Esophagus (tissue), 2 donors: ENCODE measurements around the gene DLST. TPM values are rescaled to one million over a fixed set of nuclear protein-coding genes. Genes with fewer than 3 reads are reported as not detected.

ENCODE experiments used
- H3K27ac ChIP-seq, 2 donors: one replicate each; pipeline ENCODE4 v1.5.1; 2013; ENCODE audit warnings: low read depth in 2 of 2, mild to moderate bottlenecking in 2 of 2, inconsistent platforms in 1 of 2, low read length in 1 of 2, moderate library complexity in 1 of 2
- H3K27me3 ChIP-seq, 2 donors: one replicate each; pipeline ENCODE4 v1.6.1; 2013; ENCODE audit warnings: low read length in 2 of 2, control low read depth in 1 of 2, mild to moderate bottlenecking in 1 of 2; ENCODE audit not compliant: insufficient read depth in 2 of 2, control insufficient read depth in 1 of 2
- H3K36me3 ChIP-seq, 2 donors: one replicate each; pipeline ENCODE4 v1.6.1; 2013; ENCODE audit warnings: low read length in 1 of 2; ENCODE audit not compliant: control insufficient read depth in 2 of 2, insufficient read depth in 2 of 2
- H3K4me1 ChIP-seq, 2 donors: one replicate each; pipeline ENCODE4 v1.6.1; 2013; ENCODE audit warnings: low read length in 1 of 2; ENCODE audit not compliant: control insufficient read depth in 2 of 2, insufficient read depth in 2 of 2
- H3K4me3 ChIP-seq, 2 donors: one replicate each; pipeline ENCODE4 v1.5.1; 2013; ENCODE audit warnings: low read length in 2 of 2, mild to moderate bottlenecking in 2 of 2, low read depth in 1 of 2, moderate library complexity in 1 of 2
- H3K9me3 ChIP-seq, 2 donors: one replicate each; pipeline ENCODE4 v1.6.1; 2013; ENCODE audit warnings: mild to moderate bottlenecking in 2 of 2, low read depth in 1 of 2, low read length in 1 of 2, moderate library complexity in 1 of 2; ENCODE audit not compliant: control insufficient read depth in 2 of 2, insufficient read depth in 1 of 2
- WGBS, 2 donors: extraction: QIAGEN DNeasy Blood & Tissue Kit; methylation state at CpG; one replicate each; pipeline ENCODE4 v1.1.7; 2013; 5-methylcytosine and 5-hydroxymethylcytosine counted together
- polyA plus RNA-seq, 2 donors: library from polyadenylated mRNA; stranded (reverse); fragments of 200-250 nt; gene quantifications; one replicate each; pipeline ENCODE4 v1.2.3, GENCODE V29; 2013
- donor health status: healthy with polysubstance abuse.
- donor health status: Bipolar disorder and iron deficiency.

Gene DLST
- 10 to 100 TPM; 31.0 to 56.5 TPM for polyA plus RNA-seq

DNA sequence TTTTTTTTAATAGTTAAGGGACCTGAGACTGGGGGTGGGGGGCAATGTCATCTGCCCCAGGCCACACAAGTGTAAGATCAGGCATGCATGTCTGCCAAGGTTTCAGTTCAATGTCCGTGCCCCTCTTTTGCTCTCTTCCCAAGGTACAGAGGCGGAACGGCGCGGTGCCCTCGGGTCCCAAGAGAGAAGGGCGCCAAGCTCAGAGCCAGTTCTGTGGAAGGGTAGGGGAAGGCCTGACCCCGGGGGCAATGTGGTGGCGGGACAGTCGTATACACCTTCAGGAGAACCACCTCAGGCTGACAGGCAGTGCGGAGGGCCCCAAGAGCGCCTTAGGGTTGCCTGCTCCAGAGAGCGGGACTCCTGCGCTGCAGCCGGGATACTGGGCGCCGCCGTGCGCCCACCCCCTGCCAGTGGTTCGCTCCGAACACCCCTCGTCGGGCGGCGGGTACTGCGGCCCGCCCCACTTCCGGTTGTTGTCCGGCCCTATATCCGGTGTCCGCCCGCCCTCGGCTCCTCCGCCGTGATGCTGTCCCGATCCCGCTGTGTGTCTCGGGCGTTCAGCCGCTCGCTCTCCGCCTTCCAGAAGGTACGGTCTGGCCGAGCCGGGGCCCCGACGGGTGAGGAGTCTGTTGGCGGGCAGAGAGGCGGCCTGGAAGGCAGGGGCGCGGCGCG, at the start of gene DLST:
Gene DLST, plus strand, starts transcription at position 486 of the 672 bp plus-strand sequence. Its CDS starts 38 bp downstream, at position 524.
- Histone ChIP-seq H3K4me3 (peak within 1 kb of the TSS; percentile 90 to 99), H3K27ac (peak within 1 kb of the TSS; percentile 99 to 100), H3K9me3 (no peaks in the 10 kb centered on the region), H3K4me1 (peaks cover 0 to 5% of the 10 kb centered on the region in 2 donors), H3K36me3 (peaks cover 0 to 3% of the 10 kb centered on the region in 2 donors), H3K27me3 (no peaks in the 10 kb centered on the region)
- 0 to 1% methylated on average over 35 to 53 of the region's 53 CpGs for WGBS, 2 donors

DNA sequence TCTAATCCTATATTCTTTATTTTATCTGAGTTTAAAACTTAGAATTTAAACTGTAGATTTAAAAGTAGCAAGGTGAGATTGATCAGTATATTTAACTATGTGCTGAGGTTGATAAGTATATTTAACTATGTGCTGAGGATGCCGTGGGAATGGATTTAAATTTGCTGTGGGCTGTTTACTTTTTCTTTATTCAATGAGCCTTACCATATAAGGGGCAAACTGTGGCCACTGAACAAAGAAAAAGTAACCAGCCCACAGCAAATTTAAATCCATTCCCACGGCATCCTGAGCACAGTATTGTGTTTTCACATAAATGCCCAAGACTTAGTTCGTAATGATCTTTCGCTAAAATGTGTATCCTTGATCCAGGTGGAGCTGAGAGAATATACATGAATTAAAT, 48.9 kb upstream of the DLST start:
- no peaks in the 10 kb centered on the region for H3K9me3 ChIP-seq

DNA sequence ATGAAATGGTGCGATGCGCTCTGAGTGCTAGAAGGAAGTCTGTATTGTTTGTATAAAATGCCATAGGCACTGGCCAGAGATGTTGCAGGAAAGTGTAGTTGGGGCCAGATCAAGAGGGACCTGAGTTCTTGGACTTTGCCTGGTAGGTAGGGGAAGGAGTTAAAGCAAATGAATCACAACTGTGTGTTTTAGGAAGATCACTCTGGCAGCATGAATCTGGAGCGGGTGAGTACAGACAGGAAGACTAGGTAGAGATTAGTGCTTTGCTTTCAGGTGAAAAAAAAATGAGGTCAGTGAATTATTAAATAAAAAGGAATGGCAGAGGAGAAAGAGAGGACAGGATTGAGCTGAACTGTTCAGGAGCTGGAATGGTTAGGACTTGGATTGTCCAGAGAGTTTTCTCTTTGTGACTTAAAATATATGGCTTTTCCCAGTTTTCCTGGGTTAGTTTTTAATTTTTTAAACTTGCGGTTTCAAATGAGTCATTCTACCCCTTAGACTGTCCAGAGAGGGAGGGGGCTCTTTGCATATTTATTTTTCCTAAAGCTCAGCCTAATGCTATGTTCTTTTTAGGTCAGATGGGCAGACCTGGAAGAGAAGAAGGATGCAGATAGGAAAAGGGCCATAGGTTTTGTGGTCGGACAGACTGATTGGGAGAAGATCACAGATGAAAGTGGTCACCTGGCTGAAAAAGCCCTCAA, 46.9 kb upstream of the DLST start:
- 76 to 88% methylated on average over 5 of the region's 5 CpGs for WGBS, 2 donors
- no peaks in the 10 kb centered on the region for H3K9me3 ChIP-seq
- no peaks in the 10 kb centered on the region for H3K4me1 ChIP-seq
- no peak overlapping the region for H3K4me3 ChIP-seq
- H3K27me3 ChIP-seq = no peaks in the 10 kb centered on the region
- H3K27ac ChIP-seq = no peak overlapping the region
- peaks cover 3 to 5% of the 10 kb centered on the region in 2 donors for H3K36me3 ChIP-seq

More for the DNA sequence above, 48.9 kb upstream of the DLST start:
- WGBS, 2 donors = 89 to 90% methylated on average over 4 of the region's 4 CpGs
- Histone ChIP-seq H3K27ac (no peak overlapping the region), H3K4me3 (no peak overlapping the region), H3K36me3 (peaks cover 5 to 8% of the 10 kb centered on the region in 2 donors), H3K4me1 (no peaks in the 10 kb centered on the region), H3K27me3 (no peaks in the 10 kb centered on the region)

DNA sequence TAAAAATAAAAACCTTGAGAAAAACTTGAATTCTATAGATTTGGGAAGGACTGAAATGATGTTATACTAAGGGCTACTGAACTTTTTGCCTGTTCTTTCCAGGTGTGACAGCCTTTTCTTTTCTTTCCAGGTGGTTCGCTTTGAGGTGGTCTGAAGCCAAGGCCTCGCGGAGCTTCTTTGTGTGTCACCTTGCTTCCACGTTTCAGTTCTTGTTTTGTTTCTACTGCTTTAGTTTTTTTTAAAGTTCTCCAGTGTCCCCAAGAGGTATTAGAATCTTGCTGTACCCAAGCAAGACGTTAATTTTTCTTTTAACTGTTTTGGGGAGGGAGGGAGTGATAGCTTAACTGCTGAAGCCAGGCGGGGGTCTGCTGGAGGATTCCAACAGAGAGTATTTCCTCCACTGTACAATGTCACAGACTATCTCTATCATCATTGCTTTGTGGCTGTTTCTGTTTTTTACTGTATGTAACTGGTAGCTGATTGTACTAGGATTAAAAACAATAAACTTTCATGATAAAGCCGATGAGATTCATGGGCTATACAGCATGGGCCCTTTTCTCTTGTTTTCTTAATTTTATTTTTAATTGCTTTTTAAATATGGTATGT, 46.0 kb upstream of the DLST start:
- WGBS, 2 donors = 75 to 79% methylated on average over 7 of the region's 7 CpGs
- Histone ChIP-seq H3K27me3 (no peaks in the 10 kb centered on the region), H3K4me1 (no peaks in the 10 kb centered on the region), H3K27ac (no peak overlapping the region), H3K9me3 (no peaks in the 10 kb centered on the region), H3K4me3 (no peak overlapping the region), H3K36me3 (peaks cover under 1 to 3% of the 10 kb centered on the region in 2 donors)

DNA sequence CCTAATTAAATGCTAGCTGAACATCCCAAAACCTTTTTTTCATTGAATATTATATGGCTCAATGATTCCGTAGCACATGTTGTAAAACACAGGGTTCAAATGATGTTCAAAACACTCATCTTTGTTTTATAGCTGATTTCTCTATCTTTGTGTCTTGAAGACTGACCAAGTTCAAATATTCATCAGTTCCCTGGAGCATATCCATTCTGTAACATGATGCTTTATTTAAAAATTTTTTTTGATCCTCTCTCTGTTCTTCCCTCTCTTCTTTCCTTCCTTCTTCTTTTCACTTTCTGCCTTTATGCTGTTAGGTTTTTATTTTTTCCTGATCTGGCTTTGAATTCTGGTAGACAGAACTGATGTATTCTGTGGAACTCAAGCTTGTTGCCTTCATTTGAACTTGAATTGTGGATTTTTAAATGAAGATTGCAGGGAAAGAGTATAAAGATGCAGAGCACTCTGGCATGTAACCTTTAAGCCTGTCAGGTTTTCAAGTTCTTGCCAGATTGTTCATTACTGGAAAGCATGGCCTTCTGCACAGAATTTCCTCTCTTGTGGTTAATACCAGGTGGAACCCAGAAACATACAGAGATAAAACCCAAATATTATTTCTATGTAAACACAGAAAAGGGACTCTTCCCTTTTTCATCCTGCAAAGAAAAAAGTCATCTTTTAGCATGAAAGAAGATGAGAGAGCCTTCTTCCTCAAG, 45.3 kb upstream of the DLST start:
- no peaks in the 10 kb centered on the region for H3K36me3 ChIP-seq
- H3K4me1 ChIP-seq = no peaks in the 10 kb centered on the region
- no peak overlapping the region for H3K27ac ChIP-seq
- no peaks in the 10 kb centered on the region for H3K9me3 ChIP-seq
- no peak overlapping the region for H3K4me3 ChIP-seq
- H3K27me3 ChIP-seq = no peaks in the 10 kb centered on the region
- WGBS, 2 donors = 74 to 84% methylated on average over 1 of the region's 1 CpG

DNA sequence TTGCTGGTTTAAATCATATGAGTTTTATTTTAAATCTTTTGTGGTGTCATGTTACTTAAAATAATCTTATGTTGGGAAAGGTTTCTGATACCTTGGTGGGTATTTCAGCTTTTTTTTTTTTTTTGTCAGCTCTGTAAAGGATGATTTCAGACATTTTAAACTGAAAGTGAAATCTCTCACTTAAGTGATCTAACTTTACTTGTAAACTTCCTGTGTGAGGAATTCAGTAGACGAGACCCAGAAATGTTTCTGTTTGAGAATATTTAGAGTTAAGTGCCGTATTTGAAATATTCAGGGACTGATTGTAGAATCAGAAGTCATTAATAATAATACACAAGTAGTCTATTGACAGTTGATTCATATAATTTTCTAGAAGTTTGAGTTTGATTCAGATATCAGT, 43.5 kb upstream of the DLST start:
- Histone ChIP-seq H3K4me1 (no peaks in the 10 kb centered on the region), H3K27ac (no peak overlapping the region), H3K4me3 (no peak overlapping the region), H3K36me3 (no peaks in the 10 kb centered on the region), H3K27me3 (no peaks in the 10 kb centered on the region), H3K9me3 (no peaks in the 10 kb centered on the region)
- 58 to 69% methylated on average over 2 of the region's 2 CpGs for WGBS, 2 donors

DNA sequence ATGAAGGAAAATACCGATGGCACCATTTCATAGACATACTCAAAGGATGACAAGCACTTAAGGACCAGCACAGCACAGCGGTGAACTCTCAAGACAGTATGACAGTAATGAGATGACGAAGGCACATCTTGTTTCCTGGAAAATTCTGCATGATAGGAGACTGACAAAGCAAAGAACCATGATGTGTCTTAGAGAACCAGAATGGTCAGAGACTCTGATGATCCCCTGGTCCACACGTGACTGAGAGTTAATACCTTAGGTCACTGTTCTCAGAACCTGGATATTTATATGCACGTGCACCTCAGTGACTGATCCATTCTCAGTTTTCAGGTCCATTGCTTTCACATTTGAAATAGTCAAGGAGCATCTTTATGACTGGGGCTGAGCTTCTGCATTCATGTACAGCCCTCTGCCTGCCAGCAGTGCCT, 41.1 kb upstream of the DLST start:
- H3K36me3 ChIP-seq = no peaks in the 10 kb centered on the region
- no peaks in the 10 kb centered on the region for H3K27me3 ChIP-seq
- 86% methylated on average over 5 of the region's 5 CpGs for WGBS, 2 donors
- H3K4me3 ChIP-seq = no peak overlapping the region
- H3K27ac ChIP-seq = no peak overlapping the region
- H3K9me3 ChIP-seq = no peaks in the 10 kb centered on the region
- H3K4me1 ChIP-seq = no peaks in the 10 kb centered on the region

DNA sequence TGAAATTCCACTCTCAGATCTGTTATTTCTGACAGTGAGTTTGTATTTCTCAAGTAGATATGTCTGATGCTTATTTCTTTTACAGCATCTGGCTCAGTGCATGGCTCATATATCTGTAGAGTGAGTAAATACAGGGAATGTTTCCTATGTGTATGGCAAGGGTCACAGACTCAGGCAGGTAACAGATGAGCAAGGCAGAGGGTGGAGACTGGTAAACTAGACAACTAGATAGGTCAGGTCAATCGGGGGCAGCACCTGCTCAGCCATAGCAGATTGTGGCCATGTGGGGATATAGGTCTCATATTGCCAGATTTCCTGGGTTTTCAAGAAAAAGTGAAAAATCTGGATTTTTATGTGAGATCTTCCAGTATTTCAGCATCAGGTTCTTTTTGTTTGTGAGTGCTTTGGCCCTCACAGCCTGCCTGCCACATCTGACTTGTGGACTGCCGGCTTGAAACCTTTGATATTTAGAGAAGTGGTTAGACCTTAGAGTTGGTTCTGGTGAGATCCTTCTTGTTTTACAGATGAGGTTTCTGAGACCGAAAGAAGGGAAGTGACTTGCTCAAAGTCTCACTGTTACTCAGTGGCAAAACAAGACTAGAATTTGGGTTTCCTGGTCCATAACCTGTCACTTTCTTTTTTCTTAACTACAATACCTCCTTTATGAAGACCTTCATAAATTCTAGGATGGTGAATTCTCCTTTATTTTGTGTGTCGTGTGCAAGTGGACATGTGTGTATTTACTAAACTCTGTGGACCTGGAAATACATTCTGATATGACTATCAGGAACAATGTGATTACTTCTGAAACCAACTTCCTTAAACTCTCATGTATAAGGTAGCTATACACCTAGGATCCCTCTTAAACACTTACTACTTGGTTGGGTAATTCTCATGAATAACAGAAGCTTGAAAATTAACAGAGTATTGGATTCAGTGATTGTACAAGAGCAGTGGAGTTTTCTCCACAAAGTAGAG, 40.2 kb upstream of the DLST start:
- 78 to 85% methylated on average over 4 of the region's 4 CpGs for WGBS, 2 donors
- H3K4me3 ChIP-seq = no peak overlapping the region
- H3K27ac ChIP-seq = no peak overlapping the region
- H3K27me3 ChIP-seq = no peaks in the 10 kb centered on the region
- H3K36me3 ChIP-seq = no peaks in the 10 kb centered on the region
- no peaks in the 10 kb centered on the region for H3K9me3 ChIP-seq
- no peaks in the 10 kb centered on the region for H3K4me1 ChIP-seq
